Lung (tissue), 12 donors: Measurements from ENCODE around the gene TOB2. TPM values are rescaled to one million over a fixed set of nuclear protein-coding genes. Genes with fewer than 3 reads are reported as not detected.
"Not testable (repeated sequence)": the region's sequence is repeated elsewhere in the genome, so short reads cannot be mapped to it uniquely, and the experiment has no call there.

Experiments used
- ATAC-seq: fragments of 200-7000 bp; cut with Tn5 transposase; one replicate; pipeline ENCODE4 v1.9.1; 2020; ENCODE audit warnings: moderate number of reproducible peaks; ENCODE audit not compliant: insufficient read depth, low FRiP score
- DNase-seq, 3 donors: peaks; one replicate each; pipeline ENCODE4 v3.0.0-alpha.2; 2013 to 2017
- H3K27ac ChIP-seq, 2 donors: one replicate each; pipeline ENCODE4 v1.5.1; 2013; ENCODE audit warnings: mild to moderate bottlenecking in 2 of 2, moderate library complexity in 2 of 2, control low read depth in 1 of 2, inconsistent platforms in 1 of 2, low read depth in 1 of 2, low read length in 1 of 2
- H3K27me3 ChIP-seq, 3 donors: one replicate each; pipeline ENCODE4 v1.5.1; 2013; ENCODE audit warnings: low read length in 2 of 3; ENCODE audit not compliant: control insufficient read depth in 3 of 3, insufficient read depth in 3 of 3
- H3K36me3 ChIP-seq, 4 donors: one replicate each; pipeline ENCODE4 v1.5.1; 2013; ENCODE audit warnings: low read length in 4 of 4, mild to moderate bottlenecking in 1 of 4, moderate library complexity in 1 of 4; ENCODE audit not compliant: control insufficient read depth in 4 of 4, insufficient read depth in 4 of 4
- H3K4me1 ChIP-seq, 5 donors: one replicate each; pipeline ENCODE4 v1.5.1; 2013; ENCODE audit warnings: low read length in 5 of 5, mild to moderate bottlenecking in 2 of 5, moderate library complexity in 1 of 5; ENCODE audit not compliant: control insufficient read depth in 5 of 5, insufficient read depth in 5 of 5
- H3K4me3 ChIP-seq: one replicate; pipeline ENCODE4 v1.5.1; 2013; ENCODE audit warnings: mild to moderate bottlenecking, control low read depth, moderate library complexity
- H3K9ac ChIP-seq, 2 donors: one replicate each; pipeline ENCODE4 v1.5.1; 2013; ENCODE audit warnings: low read length in 2 of 2, control low read depth in 1 of 2; ENCODE audit not compliant: insufficient read depth in 1 of 2
- H3K9me3 ChIP-seq, 4 donors: one replicate each; pipeline ENCODE4 v1.5.1; 2013; ENCODE audit warnings: low read length in 3 of 4, mild to moderate bottlenecking in 1 of 4, moderate library complexity in 1 of 4; ENCODE audit not compliant: control insufficient read depth in 4 of 4, insufficient read depth in 3 of 4
- CTCF ChIP-seq: IDR thresholded peaks from 2 replicates; pipeline ENCODE4 v1.5.1; 2012; ENCODE audit warnings: mild to moderate bottlenecking; ENCODE audit errors: control extremely low read depth, extremely low read depth
- WGBS, 2 donors: extraction: QIAGEN DNeasy Blood & Tissue Kit; methylation state at CpG; one replicate each; pipeline ENCODE4 v1.1.7; 2013; 5-methylcytosine and 5-hydroxymethylcytosine counted together
- polyA plus RNA-seq, 2 donors: library from polyadenylated mRNA; stranded (reverse); fragments of 200-250 nt; gene quantifications; one replicate each; pipeline ENCODE4 v1.2.1, GENCODE V29; 2013
- total RNA-seq, 2 donors: library from RNA; depleted of rRNA in 1 of 2; stranded (reverse); fragments of >200 nt in 1 of 2; gene quantifications; one replicate each; pipeline ENCODE4 v1.2.1, GENCODE V29; 2014 to 2021
- donor health status: control.
- donor health status: control.
- donor health status: Bipolar disorder and iron deficiency.
- donor health status: healthy.
- donor health status: DM: yes; HTN: yes; CAD: no.

The TOB2 gene
- total and polyA plus RNA-seq, 4 donors: 15.4 to 46.7 (median 23.5) TPM

DNA sequence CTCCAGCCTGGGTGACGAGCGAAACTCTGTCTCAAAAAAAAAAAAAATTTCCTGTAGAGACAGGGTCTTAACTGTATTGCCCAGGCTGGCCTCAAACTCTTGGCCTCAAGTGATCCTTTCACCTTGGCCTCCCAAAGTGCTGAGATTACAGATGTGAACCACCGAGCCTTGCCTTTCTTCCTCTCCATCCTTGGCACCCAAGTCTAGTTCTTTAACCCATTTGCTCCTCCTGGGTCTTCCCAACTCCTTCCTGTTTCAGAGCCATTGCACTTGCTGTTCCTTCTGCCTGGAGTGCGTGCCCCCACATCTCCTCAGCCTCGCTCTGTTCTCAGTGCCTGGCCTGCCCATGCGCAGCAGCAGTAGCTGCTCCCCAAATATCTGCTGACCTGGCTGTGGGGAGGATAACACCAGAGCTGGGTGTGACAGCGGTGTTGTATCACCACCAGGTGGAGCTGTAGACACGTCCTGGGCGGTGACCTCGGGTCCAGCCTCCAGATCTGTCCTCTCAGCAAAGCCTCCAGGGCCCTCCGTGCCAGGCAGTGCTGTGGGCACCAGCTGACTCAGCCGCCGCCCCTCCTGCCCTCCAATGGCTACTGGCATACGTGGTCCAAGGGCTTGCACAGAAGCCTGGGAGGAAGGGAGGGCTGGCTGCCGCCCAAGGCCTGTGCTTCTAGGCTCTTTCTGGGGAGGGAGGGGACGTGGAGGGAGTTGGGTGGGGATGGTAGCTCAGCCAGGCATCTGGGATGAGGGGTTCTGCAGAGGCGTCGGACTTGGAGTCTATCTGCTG lies 42.9 kb downstream of the TOB2 start:
- H3K27ac ChIP-seq: peak overlapping the region in 1 of 2 donors; percentile 24
- ATAC-seq (peak; percentile 93), DNase-seq (peak; percentile 82 to 87 (median 87))
- no peaks in the 10 kb centered on the region for H3K9me3 ChIP-seq
- no peak overlapping the region for H3K4me3 ChIP-seq
- H3K4me1 ChIP-seq: peaks cover 0 to 14% (median 5%) of the 10 kb centered on the region in 5 donors
- H3K9ac ChIP-seq: peak overlapping the region in 1 of 2 donors; percentile 47
- 16 to 19% methylated on average over 18 of the region's 18 CpGs for WGBS, 2 donors
- H3K36me3 ChIP-seq: no peaks in the 10 kb centered on the region
- H3K27me3 ChIP-seq: no peaks in the 10 kb centered on the region
- peak; percentile 96 for TF ChIP-seq CTCF

DNA sequence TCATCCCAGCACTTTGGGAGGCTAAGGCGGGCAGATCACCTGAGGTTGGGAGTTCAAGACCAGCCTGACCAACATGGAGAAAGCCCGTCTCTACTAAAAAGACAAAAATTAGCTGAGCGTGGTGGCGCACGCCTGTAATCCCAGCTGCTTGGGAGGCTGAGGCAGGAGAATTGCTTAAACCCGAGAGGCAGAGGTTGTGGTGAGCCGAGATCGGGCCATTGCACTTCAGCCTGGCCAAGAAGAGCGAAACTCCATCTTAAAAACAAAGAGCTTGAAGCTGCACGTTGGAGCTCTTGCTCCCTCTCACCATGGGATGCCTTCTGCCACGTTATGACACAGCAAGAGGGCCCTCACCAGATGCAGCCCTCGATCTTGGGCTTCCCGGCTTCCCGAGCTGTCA lies 43.8 kb downstream of the TOB2 start:
- not testable (repeated sequence) for DNase-seq, H3K9ac ChIP-seq
- 93 to 94% methylated on average over 14 of the region's 14 CpGs for WGBS, 2 donors

GRCh38 chr22:41401781-41402648 lies 44.6 kb downstream of the TOB2 start:
- Histone ChIP-seq H3K9ac (no peak overlapping the region), H3K4me1 (peaks cover 0 to 14% (median 5%) of the 10 kb centered on the region in 5 donors), H3K36me3 (peaks cover 2 to 12% (median 5%) of the 10 kb centered on the region in 4 donors), H3K9me3 (no peaks in the 10 kb centered on the region), H3K4me3 (no peak overlapping the region), H3K27me3 (no peaks in the 10 kb centered on the region), H3K27ac (peak overlapping the region; percentile 38 to 76)
- DNase-seq (peak; percentile 46 to 66 (median 66)), ATAC-seq (no peak)
- WGBS, 2 donors: 43 to 59% methylated on average over 16 of the region's 16 CpGs
- TF ChIP-seq CTCF: no peak

More for the DNA sequence above, 43.8 kb downstream of the TOB2 start:
- H3K4me1 ChIP-seq: peaks cover 0 to 14% (median 5%) of the 10 kb centered on the region in 5 donors
- not testable (repeated sequence) for ATAC-seq, H3K9me3 ChIP-seq, H3K27me3 ChIP-seq, H3K36me3 ChIP-seq, H3K4me3 ChIP-seq
- H3K27ac ChIP-seq: peak overlapping the region in 1 of 2 donors; percentile 76

GRCh38 chr22:41398921-41399320 lies 47.7 kb downstream of the TOB2 start:
- no peak for ATAC-seq

More at GRCh38 chr22:41398921-41399320, 47.7 kb downstream of the TOB2 start:
- DNase-seq: no peak
- Histone ChIP-seq H3K27me3 (no peaks in the 10 kb centered on the region), H3K9me3 (no peaks in the 10 kb centered on the region), H3K27ac (no peak overlapping the region), H3K9ac (no peak overlapping the region), H3K4me1 (peaks cover 0 to 14% (median 4%) of the 10 kb centered on the region in 5 donors), H3K36me3 (peaks cover 7 to 32% (median 16%) of the 10 kb centered on the region in 4 donors), H3K4me3 (no peak overlapping the region)
- WGBS, 2 donors: 88 to 90% methylated on average over 8 of the region's 8 CpGs
- TF ChIP-seq CTCF: no peak
